Measurements from ENCODE around the gene MMP24. TPM values are rescaled to one million over a fixed set of nuclear protein-coding genes. Genes with fewer than 3 reads are reported as not detected.

MMP24 gene
- total RNA-seq, 2 donors from 2014 or later, result 0.96 to 1.7 TPM

GRCh38 chr20:35263532-35264341, 37.2 kb downstream of the MMP24 start:
- Histone ChIP-seq H3K36me3 (no peaks in the 10 kb centered on the region), H3K27ac (peak overlapping the region; percentile 60 to 67), H3K27me3 (replicated peaks; ENCODE audit: insufficient read depth) (no peaks in the 10 kb centered on the region), H3K9me3 (no peaks in the 10 kb centered on the region), H3K4me3 (no peak overlapping the region), H3K4me1 (replicated peaks) (peaks cover 7% of the 10 kb centered on the region)
- no peak for TF ChIP-seq POLR2AphosphoS5 (IDR thresholded peaks at IDR 0.05)
- TF ChIP-seq CTCF (IDR thresholded peaks at IDR 0.05), result no peak
- no peak for TF ChIP-seq POLR2A (IDR thresholded peaks at IDR 0.05)
- WGBS, result 58% methylated on average over 16 of the region's 17 CpGs
- DNase-seq (ENCODE audit: low spot score), result peak; percentile 33
- intact Hi-C loops (cut with DNase I), result loop anchor here (1.0 to 5.0 kb wide), 2 partner anchors 91 to 391 kb away; partner anchors contain the start of genes GGT7 and PROCR

GRCh38 chr20:35264755-35265154, 38.3 kb downstream of the MMP24 start:
- peak in 2 of 4 experiments; percentile 13 to 17 for TF ChIP-seq CTCF (IDR thresholded peaks at IDR 0.05)
- TF ChIP-seq POLR2AphosphoS5 (IDR thresholded peaks at IDR 0.05), result no peak
- no peak for TF ChIP-seq POLR2A (IDR thresholded peaks at IDR 0.05)
- no peaks in the 10 kb centered on the region for H3K9me3 ChIP-seq
- DNase-seq (ENCODE audit: low spot score), result no peak
- 45% methylated on average over 1 of the region's 1 CpG for WGBS
- H3K27ac ChIP-seq, result peak overlapping the region in 1 of 2 donors; percentile 26
- no peaks in the 10 kb centered on the region for H3K27me3 ChIP-seq (replicated peaks; ENCODE audit: insufficient read depth)
- intact Hi-C loops (cut with DNase I), result loop anchor here (5.0 kb wide), 4 partner anchors 37 to 392 kb away; partner anchors contain the start of genes EDEM2, GGT7 and MMP24
- H3K36me3 ChIP-seq, result no peaks in the 10 kb centered on the region
- no peak overlapping the region for H3K4me3 ChIP-seq
- H3K4me1 ChIP-seq (replicated peaks), result peaks cover 7% of the 10 kb centered on the region

DNA sequence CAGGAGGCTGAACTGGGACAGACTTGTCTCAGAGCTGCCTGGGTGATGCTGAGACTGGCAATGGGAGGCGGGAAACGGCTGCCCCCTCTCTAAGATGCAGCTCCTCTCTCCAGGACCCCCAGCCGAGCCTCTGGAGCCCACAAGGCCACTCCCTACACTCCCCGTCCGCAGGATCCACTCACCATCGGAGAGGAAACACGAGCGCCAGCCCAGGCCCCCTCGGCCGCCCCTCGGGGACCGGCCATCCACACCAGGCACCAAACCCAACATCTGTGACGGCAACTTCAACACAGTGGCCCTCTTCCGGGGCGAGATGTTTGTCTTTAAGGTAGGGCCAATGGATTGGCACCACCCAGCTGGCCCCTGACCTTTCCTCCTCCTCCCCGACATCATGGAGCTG, 40.6 kb downstream of the MMP24 start:
- Histone ChIP-seq H3K27me3 (replicated peaks; ENCODE audit: insufficient read depth) (no peaks in the 10 kb centered on the region), H3K4me3 (no peak overlapping the region), H3K36me3 (no peaks in the 10 kb centered on the region), H3K27ac (no peak overlapping the region), H3K9me3 (no peaks in the 10 kb centered on the region), H3K4me1 (replicated peaks) (peaks cover 7% of the 10 kb centered on the region)
- no peak for TF ChIP-seq CTCF (IDR thresholded peaks at IDR 0.05)
- no peak for TF ChIP-seq POLR2A (IDR thresholded peaks at IDR 0.05)
- no peak for TF ChIP-seq POLR2AphosphoS5 (IDR thresholded peaks at IDR 0.05)
- DNase-seq (ENCODE audit: low spot score), result no peak
- intact Hi-C loops (cut with DNase I), result loop anchor here (2.0 to 5.0 kb wide), 4 partner anchors 40 to 170 kb away; partner anchors contain the start of genes EDEM2 and MMP24
- WGBS, result 92% methylated on average over 16 of the region's 16 CpGs

- intact Hi-C loops (cut with DNase I), result loop anchor here (5.0 kb wide), 3 partner anchors 42 to 122 kb away; partner anchors contain the start of genes EDEM2 and MMP24
- TF ChIP-seq POLR2AphosphoS5 (IDR thresholded peaks at IDR 0.05) (peak; percentile 74), CTCF (IDR thresholded peaks at IDR 0.05) (peak; percentile 72 to 77 (median 74)), POLR2A (IDR thresholded peaks at IDR 0.05) (no peak)
- Histone ChIP-seq H3K9me3 (no peaks in the 10 kb centered on the region), H3K4me3 (no peak overlapping the region), H3K36me3 (no peaks in the 10 kb centered on the region), H3K27me3 (replicated peaks; ENCODE audit: insufficient read depth) (no peaks in the 10 kb centered on the region), H3K4me1 (replicated peaks) (no peaks in the 10 kb centered on the region), H3K27ac (peak overlapping the region; percentile 37 to 48)
- 35% methylated on average over 14 of the region's 14 CpGs for WGBS
- DNase-seq (ENCODE audit: low spot score), result peak; percentile 61
Measured at GRCh38 chr20:35269055-35269781, 42.7 kb downstream of the MMP24 start.

All from prostate gland (tissue), 2 donors.